ENCODE results near the gene IFI6. TPM values are rescaled to one million over a fixed set of nuclear protein-coding genes. Genes with fewer than 3 reads are reported as not detected.
A peak's percentile ranks its signal among the peaks of the same experiment; 100 is the strongest.

Gene IFI6
- total RNA-seq: 100 to 1,000 TPM in 2 of 4 donors, 10 to 100 TPM in 2; 33.6 to 118 (median 82.0) TPM
- polyA plus RNA-seq: 100 to 1,000 TPM in 1 of 3 donors, 10 to 100 TPM in 1, 1 to 10 TPM in 1; 9.0 to 245 (median 16.0) TPM

DNA sequence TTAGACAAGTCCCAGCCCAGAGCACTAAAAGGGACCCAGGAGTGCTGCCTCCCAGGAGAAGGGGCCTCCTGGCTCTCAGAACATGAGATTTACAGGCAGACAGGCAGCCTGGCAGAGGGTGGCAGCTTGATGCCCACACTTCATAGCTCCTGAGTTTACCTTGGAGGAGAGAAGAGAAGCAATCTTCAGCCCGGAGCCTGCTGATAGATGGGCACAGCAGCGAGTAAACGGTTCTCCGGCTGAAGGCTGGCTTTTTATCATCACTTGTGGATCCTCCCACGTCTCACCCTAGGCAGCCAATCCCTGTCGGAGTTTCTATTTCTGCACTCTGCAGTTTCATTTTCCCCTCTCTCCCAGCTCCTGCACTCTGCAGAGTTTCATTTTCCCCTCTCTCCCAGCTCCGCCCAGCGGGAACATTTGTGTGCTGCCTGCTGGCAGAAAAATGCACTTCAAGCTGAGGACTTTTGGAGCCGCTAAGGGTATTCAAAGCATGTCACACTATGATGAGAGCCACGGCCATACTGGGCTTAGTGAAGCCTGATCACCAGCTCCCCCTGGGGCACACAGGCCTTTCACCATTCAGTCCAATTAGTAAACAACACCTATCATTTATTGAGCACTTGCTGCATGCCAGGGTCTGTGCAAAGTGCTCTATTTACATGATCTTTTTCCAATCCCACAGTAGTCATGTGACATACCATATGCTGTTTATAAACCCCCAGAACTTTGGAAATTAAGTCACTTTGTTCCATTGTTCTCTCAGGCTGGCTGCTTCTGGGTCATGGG lies at the start of gene IFI6:
TSS of gene IFI6 (minus strand) at position 229 of the 786 bp plus-strand sequence. CDS start 2,878 bp downstream, outside the sequence.
- intact Hi-C loops (cut with DNase I): loop anchor here (2.0 to 5.0 kb wide), 2 partner anchors 53 to 100 kb away; partner anchors contain the start of genes FAM76A and STX12
- WGBS, 2 donors: 0% methylated on average over 10 of the region's 10 CpGs
- Histone ChIP-seq H3K4me1 (peaks cover 0 to 38% (median 28%) of the 10 kb centered on the region in 4 donors), H3K27me3 (no peaks in the 10 kb centered on the region), H3K9me3 (no peaks in the 10 kb centered on the region), H3K27ac (peak within 1 kb of the TSS; percentile 87 to 93 (median 91)), H3K36me3 (no peaks in the 10 kb centered on the region), H3K4me3 (peak within 1 kb of the TSS; percentile 37 to 55 (median 54))
- peak; percentile 94 for DNase-seq
- no peak for TF ChIP-seq EP300 (IDR thresholded peaks at IDR 0.05)
- TF ChIP-seq POLR2AphosphoS5 (IDR thresholded peaks at IDR 0.05): peak; percentile 64 to 93 (median 82)
- TF ChIP-seq, protein P1, sequence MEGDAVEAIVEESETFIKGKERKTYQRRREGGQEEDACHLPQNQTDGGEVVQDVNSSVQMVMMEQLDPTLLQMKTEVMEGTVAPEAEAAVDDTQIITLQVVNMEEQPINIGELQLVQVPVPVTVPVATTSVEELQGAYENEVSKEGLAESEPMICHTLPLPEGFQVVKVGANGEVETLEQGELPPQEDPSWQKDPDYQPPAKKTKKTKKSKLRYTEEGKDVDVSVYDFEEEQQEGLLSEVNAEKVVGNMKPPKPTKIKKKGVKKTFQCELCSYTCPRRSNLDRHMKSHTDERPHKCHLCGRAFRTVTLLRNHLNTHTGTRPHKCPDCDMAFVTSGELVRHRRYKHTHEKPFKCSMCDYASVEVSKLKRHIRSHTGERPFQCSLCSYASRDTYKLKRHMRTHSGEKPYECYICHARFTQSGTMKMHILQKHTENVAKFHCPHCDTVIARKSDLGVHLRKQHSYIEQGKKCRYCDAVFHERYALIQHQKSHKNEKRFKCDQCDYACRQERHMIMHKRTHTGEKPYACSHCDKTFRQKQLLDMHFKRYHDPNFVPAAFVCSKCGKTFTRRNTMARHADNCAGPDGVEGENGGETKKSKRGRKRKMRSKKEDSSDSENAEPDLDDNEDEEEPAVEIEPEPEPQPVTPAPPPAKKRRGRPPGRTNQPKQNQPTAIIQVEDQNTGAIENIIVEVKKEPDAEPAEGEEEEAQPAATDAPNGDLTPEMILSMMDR (IDR thresholded peaks at IDR 0.05): peak in 3 of 4 experiments; percentile 43 to 61 (median 55)
- TF ChIP-seq POLR2A (IDR thresholded peaks at IDR 0.05): peak; percentile 38 to 57

DNA sequence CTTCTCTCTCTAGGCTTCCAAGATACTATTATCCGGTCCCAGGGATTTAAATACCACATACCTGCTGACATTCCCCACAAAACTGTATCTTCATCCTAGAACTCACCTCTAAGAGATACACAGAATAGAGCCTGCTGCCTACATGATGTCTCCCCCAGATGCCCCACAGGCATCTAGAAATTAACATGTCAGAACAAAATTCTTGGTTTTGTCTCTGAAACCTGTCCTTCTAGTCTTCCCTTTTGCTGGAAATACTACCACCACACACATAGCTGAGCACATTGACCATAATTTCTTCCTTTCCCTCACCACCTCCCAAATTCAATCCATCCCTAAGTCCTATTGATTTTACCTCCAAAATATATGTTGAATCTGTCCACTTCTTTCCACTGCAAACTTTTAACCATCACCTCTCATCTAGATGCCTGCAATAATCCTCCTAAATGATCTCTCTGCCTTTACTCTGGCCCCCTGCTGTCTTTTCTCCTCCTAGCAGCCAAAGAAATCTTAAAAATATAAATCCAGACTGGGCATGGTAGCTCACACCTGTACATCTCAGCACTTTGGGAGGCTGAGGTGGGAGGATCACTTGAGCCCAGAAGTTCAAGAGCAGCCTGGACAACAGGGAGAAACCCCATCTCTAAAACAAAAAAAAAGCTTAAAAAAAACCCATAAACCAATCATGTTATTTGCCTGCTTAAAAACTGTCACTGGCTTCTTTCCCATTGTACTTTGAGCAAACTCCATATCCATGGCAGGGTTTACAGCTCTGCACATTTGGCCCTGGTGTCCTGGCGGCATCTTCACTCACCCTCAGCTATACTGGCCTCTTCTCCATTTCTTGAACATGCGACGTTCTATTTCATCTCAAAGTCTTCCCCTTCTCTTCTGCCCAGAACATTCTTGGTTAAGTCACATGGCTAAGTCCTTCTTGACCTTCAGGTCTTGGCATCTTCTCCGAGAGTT lies 47.6 kb upstream of the IFI6 start:
- no peak for TF ChIP-seq POLR2AphosphoS5 (IDR thresholded peaks at IDR 0.05)
- TF ChIP-seq, protein P1 (IDR thresholded peaks at IDR 0.05): no peak
- TF ChIP-seq POLR2A (IDR thresholded peaks at IDR 0.05): no peak
- no peak for TF ChIP-seq EP300 (IDR thresholded peaks at IDR 0.05)
- no peaks in the 10 kb centered on the region for H3K36me3 ChIP-seq
- intact Hi-C loops (cut with DNase I): no loop called here
- H3K27ac ChIP-seq: no peak overlapping the region
- no peaks in the 10 kb centered on the region for H3K9me3 ChIP-seq
- no peak for DNase-seq
- peaks cover 0 to under 1% (median under 1%) of the 10 kb centered on the region in 4 donors for H3K4me1 ChIP-seq
- 39 to 68% methylated on average over 5 of the region's 5 CpGs for WGBS, 2 donors
- H3K27me3 ChIP-seq: no peaks in the 10 kb centered on the region
- no peak overlapping the region for H3K4me3 ChIP-seq

DNA sequence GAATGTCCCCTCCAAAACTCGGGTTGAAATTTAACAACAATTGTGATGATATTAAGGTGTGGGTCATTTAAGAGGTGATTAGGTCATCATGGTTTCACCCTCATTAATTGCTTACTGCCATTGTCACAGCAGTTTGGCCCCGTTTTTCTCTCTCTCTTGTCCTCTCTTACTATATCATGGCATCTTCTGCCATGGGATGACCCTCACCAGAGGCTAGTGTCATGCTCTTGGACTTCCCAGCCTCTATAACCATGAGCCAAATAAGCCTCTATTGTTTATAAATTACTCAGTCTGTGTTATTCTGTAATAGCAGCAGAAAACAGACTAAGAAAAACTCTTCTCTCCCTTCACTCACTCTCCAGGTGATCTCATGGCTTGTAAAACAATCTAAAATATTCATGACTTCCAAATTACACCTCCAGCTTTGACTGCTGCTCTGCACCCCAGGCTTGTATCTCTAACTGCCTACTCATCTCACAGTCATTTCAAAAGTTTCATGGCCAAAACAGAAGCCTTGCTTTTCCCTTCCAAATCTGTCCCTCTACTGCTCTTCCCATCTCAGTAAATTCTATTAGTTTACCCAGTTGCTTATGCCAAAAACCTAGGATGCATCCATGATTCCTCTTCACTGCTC lies 44.4 kb upstream of the IFI6 start:
- no peak for DNase-seq
- Histone ChIP-seq H3K4me1 (no peaks in the 10 kb centered on the region), H3K36me3 (no peaks in the 10 kb centered on the region), H3K9me3 (no peaks in the 10 kb centered on the region), H3K27me3 (no peaks in the 10 kb centered on the region), H3K4me3 (no peak overlapping the region), H3K27ac (no peak overlapping the region)
- intact Hi-C loops (cut with DNase I): no loop called here
- WGBS, 2 donors: 80 to 82% methylated on average over 2 of the region's 2 CpGs
- TF ChIP-seq EP300 (IDR thresholded peaks at IDR 0.05): no peak
- TF ChIP-seq POLR2A (IDR thresholded peaks at IDR 0.05): no peak

GRCh38 chr1:27713869-27714513 lies 42.0 kb upstream of the IFI6 start:
- DNase-seq: no peak
- no peak overlapping the region for H3K4me3 ChIP-seq
- H3K36me3 ChIP-seq: no peaks in the 10 kb centered on the region
- intact Hi-C loops (cut with DNase I): no loop called here
- TF ChIP-seq POLR2A (IDR thresholded peaks at IDR 0.05) (no peak), POLR2AphosphoS5 (IDR thresholded peaks at IDR 0.05) (no peak), EP300 (IDR thresholded peaks at IDR 0.05) (no peak)
- TF ChIP-seq, protein P1 (IDR thresholded peaks at IDR 0.05): no peak
- no peaks in the 10 kb centered on the region for H3K27me3 ChIP-seq
- no peaks in the 10 kb centered on the region for H3K9me3 ChIP-seq
- no peak overlapping the region for H3K27ac ChIP-seq
- no peaks in the 10 kb centered on the region for H3K4me1 ChIP-seq
- WGBS, 2 donors: 69 to 83% methylated on average over 3 of the region's 3 CpGs

All from sigmoid colon (tissue), 7 donors.